Measurements from ENCODE around the gene PYGB.

GRCh38 chr20:25308671-25309394 lies 60.9 kb downstream of the PYGB start:
- no peak for TF ChIP-seq ZNF274 (IDR thresholded peaks at IDR 0.05; ENCODE audit: low read depth, low read length)
- no peak for TF ChIP-seq YY1 (IDR thresholded peaks at IDR 0.05; ENCODE audit: insufficient read depth, insufficient read length)
- no peak for TF ChIP-seq SUZ12 (IDR thresholded peaks at IDR 0.05; ENCODE audit: extremely low read depth, insufficient read depth, insufficient read length)

Data from NT2/D1 (cell line).